Activated naive CD8-positive, alpha-beta T cell (primary cell): ENCODE data around the gene USP10.
A peak's percentile ranks its signal among the peaks of the same experiment; 100 is the strongest.

Source experiments
- H3K27ac Mint-ChIP-seq: one replicate; pipeline ENCODE4 v1.8.0; 2021; ENCODE audit warnings: mixed read lengths
- H3K27me3 Mint-ChIP-seq: one replicate; pipeline ENCODE4 v1.8.0; 2021; ENCODE audit warnings: mixed read lengths
- H3K36me3 Mint-ChIP-seq: one replicate; pipeline ENCODE4 v1.8.0; 2021; ENCODE audit warnings: mixed read lengths
- H3K4me1 Mint-ChIP-seq: one replicate; pipeline ENCODE4 v1.8.0; 2021; ENCODE audit warnings: low read depth, mixed read lengths
- H3K4me3 Mint-ChIP-seq: one replicate; pipeline ENCODE4 v1.8.0; 2021; ENCODE audit warnings: mild to moderate bottlenecking, mixed read lengths
- H3K9me3 Mint-ChIP-seq: one replicate; pipeline ENCODE4 v1.8.0; 2021; ENCODE audit warnings: low read depth, mixed read lengths

USP10 gene

DNA sequence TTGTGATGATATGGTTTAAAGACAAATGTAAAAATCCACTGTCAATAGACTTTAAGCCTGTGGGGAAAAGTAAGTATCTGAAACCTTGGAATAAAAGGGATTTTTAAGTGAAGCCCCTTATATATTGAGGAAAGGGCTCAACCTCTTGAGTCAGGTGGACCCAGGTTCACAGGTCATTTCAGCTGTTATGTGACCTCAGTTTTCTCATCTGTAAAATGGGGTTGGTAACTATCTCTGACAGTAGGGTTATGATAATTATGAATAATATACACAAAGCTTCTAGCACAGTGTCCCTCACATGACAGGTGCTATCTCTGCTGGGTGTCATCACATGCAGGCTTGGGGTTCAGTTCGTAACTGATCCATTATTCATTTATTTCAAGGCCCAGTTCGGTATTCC lies 57.0 kb downstream of the USP10 start:
- H3K4me3 Mint-ChIP-seq = no peak overlapping the region
- H3K36me3 Mint-ChIP-seq = peaks cover 3% of the 10 kb centered on the region
- H3K27me3 Mint-ChIP-seq = no peaks in the 10 kb centered on the region
- H3K27ac Mint-ChIP-seq = no peak overlapping the region
- H3K4me1 Mint-ChIP-seq = peaks cover 73% of the 10 kb centered on the region
- H3K9me3 Mint-ChIP-seq = no peaks in the 10 kb centered on the region

DNA sequence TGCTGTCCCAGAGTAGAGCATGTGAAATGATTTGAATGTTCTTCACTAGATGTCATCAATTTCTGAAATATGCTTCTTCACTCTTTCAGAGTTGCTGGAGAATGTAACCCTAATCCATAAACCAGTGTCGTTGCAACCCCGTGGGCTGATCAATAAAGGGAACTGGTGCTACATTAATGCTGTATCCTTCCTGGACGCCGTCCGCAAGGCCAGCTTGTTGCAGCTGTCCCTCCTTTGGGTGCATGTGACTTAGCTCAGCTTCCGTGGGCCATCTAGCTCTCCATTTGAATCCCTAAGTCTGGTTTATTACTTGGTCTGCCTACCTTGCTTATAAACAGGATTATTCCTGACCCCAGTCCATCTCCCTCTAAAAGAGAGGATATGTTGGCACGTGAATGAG lies 58.8 kb downstream of the USP10 start:
- Mint-ChIP-seq H3K36me3 (peaks cover 5% of the 10 kb centered on the region), H3K27ac (peak overlapping the region; percentile 75), H3K4me3 (peak overlapping the region; percentile 66), H3K4me1 (peaks cover 59% of the 10 kb centered on the region), H3K27me3 (no peaks in the 10 kb centered on the region), H3K9me3 (no peaks in the 10 kb centered on the region)

DNA sequence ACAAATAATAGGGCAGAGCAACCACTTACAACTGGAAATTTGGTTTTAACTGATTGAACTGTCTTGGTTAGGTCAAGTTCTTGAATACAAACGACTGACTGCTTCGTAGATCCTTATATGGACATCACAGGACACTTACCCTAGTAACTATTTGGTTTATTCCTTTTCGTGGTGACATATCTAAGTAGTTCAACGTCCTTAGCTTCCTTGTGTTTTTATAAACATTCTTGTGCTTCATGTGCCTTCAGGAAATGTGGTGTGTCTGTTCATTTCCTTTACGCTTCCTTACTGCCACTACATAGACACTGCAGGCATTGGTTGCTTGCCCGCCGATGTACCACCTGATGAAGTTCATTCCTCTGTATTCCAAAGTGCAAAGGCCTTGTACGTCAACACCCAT lies 59.3 kb downstream of the USP10 start:
- peak overlapping the region; percentile 66 for H3K4me3 Mint-ChIP-seq
- peak overlapping the region; percentile 75 for H3K27ac Mint-ChIP-seq
- H3K27me3 Mint-ChIP-seq = no peaks in the 10 kb centered on the region
- no peaks in the 10 kb centered on the region for H3K9me3 Mint-ChIP-seq
- H3K36me3 Mint-ChIP-seq = peaks cover 8% of the 10 kb centered on the region
- H3K4me1 Mint-ChIP-seq = peaks cover 54% of the 10 kb centered on the region

DNA sequence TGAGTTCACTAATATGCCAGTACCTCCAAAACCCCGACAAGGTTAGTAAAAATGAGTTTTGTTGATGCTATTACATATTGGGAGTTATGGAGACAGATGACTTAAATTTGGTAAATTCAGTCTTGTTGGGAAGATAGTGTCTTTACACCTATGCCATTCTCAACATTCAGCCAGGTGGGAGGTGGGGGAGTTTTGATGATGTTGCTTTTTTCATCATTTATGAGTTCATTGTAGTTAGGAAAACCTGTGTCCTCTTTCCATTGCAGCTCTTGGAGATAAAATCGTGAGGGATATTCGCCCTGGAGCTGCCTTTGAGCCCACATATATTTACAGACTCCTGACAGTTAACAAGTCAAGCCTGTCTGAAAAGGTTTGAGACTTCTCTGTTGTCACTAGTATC lies 60.1 kb downstream of the USP10 start:
- H3K36me3 Mint-ChIP-seq = peaks cover 9% of the 10 kb centered on the region
- no peaks in the 10 kb centered on the region for H3K27me3 Mint-ChIP-seq
- no peak overlapping the region for H3K4me3 Mint-ChIP-seq
- peak overlapping the region; percentile 13 for H3K27ac Mint-ChIP-seq
- H3K9me3 Mint-ChIP-seq = no peaks in the 10 kb centered on the region
- peaks cover 46% of the 10 kb centered on the region for H3K4me1 Mint-ChIP-seq

DNA sequence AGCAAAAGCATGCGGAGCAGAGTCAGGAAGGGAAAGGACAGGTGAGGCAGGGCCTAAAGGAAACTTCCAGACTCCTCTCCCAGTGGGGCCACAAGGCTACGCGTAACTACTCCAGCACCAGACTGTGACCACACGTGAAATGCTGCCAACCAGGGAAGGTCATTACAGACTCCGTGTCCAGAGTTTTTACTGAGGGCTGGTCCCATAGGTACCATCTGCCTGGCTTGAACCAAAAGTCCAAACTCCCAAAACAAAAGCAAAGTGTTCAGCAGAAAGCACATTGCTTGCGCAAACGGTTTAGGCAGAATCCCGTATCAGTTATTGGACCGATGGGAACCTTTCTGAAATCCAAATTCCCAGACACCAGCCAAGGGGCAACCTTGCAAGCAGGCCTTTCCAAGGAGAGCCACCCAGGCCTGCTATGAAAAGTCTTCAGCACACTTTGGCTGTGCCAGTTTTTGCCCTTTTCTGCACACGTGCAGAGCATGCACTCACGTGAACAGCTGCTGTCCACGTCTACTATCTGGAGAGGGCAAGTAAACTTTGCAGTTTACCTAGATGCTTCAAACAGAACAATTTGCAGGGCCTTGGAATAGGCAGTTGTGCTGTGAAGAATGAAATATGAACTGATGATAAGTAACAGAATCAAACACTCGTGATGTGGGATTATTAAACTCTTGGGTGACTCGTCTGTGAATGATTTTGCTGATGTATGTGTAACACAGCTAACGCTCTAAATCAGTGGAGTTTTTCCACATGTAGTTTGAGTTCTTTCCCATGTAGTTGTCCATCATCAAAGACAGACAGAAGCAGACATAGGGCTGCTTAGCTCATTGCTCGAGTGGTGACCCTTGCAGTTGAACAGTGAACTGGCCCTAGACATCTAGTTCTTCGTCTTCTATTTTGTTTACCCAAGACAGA lies 61.9 kb downstream of the USP10 start:
- H3K4me1 Mint-ChIP-seq = peaks cover 52% of the 10 kb centered on the region
- H3K27ac Mint-ChIP-seq = peak overlapping the region; percentile 24

DNA sequence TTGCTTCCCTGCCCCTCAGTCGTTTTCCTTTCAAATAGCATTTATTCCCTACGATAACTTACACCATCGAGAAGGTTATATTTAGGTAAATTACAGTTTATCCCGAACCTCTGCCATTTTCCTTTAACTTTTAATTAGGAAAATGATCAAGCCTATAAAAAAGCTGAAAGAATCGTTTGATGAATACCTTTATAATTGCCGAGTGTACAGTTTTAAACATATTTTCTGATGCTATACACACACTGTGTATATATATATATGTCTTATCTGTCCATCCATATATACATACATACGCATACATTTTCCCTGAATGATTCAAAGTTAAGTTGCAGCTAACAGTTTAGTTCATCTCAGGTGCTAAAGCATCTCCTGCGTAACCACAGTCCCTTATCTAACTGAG lies 63.4 kb downstream of the USP10 start:
- H3K4me1 Mint-ChIP-seq = peaks cover 55% of the 10 kb centered on the region
- no peaks in the 10 kb centered on the region for H3K9me3 Mint-ChIP-seq
- no peaks in the 10 kb centered on the region for H3K27me3 Mint-ChIP-seq
- H3K36me3 Mint-ChIP-seq = peaks cover 19% of the 10 kb centered on the region
- H3K27ac Mint-ChIP-seq = no peak overlapping the region
- H3K4me3 Mint-ChIP-seq = no peak overlapping the region

More for the DNA sequence above, 61.9 kb downstream of the USP10 start:
- H3K9me3 Mint-ChIP-seq = no peaks in the 10 kb centered on the region
- H3K36me3 Mint-ChIP-seq = peaks cover 14% of the 10 kb centered on the region
- H3K4me3 Mint-ChIP-seq = no peak overlapping the region
- H3K27me3 Mint-ChIP-seq = no peaks in the 10 kb centered on the region

DNA sequence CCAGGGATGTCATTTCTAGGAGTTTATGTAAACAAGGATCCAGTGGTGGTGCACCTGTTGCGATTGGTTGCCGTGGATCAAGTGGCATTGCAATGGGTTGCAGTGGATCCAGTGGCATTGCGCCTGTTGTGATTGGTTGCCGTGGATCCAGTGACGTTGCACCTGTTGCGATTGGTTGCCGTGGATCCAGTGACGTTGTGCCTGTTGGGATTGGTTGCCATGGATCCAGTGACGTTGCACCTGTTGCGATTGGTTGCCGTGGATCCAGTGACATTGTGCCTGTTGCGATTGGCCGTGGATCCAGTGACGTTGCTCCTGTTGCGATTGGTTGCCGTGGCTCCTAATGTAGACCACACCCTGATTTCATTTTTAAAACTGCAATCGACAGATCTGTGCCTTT lies 63.8 kb downstream of the USP10 start:
- Mint-ChIP-seq H3K4me3 (no peak overlapping the region), H3K27ac (no peak overlapping the region), H3K27me3 (no peaks in the 10 kb centered on the region), H3K4me1 (peaks cover 55% of the 10 kb centered on the region), H3K36me3 (peaks cover 20% of the 10 kb centered on the region), H3K9me3 (no peaks in the 10 kb centered on the region)

DNA sequence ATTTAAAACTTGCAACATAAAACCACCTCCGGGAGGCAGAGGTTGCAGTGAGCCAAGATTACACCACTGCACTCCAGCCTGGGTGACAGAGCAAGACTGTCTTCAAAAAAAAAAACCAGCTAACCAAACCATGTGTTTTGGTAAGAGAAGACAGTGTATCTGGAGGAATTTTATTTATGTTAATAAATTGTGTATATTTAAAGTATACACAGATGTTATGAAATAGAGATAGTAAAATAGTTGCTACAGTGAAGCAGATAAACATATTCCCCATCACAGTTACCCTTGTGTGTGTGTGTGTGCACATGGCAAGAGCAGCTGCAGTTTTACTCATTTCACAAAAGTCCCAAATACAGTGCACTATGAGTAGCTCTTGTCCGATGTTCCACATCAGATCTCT lies 65.2 kb downstream of the USP10 start:
- Mint-ChIP-seq H3K9me3 (no peaks in the 10 kb centered on the region), H3K36me3 (peaks cover 29% of the 10 kb centered on the region), H3K4me1 (peaks cover 53% of the 10 kb centered on the region), H3K27ac (peak overlapping the region; percentile 83), H3K4me3 (no peak overlapping the region), H3K27me3 (no peaks in the 10 kb centered on the region)

DNA sequence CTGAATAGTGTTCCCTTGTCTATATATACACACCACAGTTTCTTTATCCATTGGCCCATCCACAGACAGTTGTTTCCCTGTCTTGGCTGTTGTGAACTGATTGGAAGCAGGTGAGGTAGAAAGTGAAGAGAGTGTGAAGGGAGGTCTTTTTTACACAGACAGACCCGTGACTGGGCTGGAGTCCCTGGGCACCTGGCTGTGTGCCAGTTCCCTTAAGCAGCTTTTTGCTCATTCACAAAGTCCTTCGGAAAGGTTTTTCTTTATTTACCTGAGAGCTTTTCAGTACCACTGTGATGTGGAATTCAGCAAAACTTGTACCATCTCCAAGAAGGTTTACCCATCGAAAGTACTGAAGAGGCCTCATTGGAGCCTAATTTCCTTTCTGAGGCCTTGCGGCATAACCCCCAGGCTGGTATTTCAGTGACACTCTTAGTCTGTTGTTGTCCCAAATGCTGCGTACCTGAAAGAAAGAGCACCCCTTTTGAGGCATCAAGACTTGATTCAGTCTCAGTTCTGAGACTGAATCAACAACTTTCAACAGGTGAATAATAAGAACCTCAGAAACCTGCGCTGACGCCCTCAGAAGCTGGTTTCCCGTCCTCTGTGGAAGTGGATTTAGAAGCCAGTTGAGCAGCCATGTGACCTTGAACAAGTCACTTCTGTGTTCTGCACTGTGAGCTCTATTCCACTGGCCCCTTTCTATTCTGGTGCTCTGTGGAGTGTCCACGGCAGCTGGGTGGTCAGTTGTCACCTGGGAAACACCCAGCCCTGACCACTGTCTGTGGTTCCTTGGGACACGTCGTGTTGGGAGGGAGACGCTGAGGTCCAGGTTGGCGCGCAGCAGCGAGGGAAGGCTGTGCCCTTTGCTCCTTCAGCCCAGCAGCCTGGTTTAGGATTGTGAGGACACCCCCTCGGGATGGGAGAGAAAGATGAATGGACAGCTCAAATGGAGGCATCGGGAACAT lies 66.1 kb downstream of the USP10 start:
- Mint-ChIP-seq H3K27ac (peak overlapping the region; percentile 83), H3K9me3 (no peaks in the 10 kb centered on the region), H3K4me1 (peaks cover 49% of the 10 kb centered on the region), H3K36me3 (peaks cover 29% of the 10 kb centered on the region), H3K4me3 (peak overlapping the region; percentile 44), H3K27me3 (no peaks in the 10 kb centered on the region)

DNA sequence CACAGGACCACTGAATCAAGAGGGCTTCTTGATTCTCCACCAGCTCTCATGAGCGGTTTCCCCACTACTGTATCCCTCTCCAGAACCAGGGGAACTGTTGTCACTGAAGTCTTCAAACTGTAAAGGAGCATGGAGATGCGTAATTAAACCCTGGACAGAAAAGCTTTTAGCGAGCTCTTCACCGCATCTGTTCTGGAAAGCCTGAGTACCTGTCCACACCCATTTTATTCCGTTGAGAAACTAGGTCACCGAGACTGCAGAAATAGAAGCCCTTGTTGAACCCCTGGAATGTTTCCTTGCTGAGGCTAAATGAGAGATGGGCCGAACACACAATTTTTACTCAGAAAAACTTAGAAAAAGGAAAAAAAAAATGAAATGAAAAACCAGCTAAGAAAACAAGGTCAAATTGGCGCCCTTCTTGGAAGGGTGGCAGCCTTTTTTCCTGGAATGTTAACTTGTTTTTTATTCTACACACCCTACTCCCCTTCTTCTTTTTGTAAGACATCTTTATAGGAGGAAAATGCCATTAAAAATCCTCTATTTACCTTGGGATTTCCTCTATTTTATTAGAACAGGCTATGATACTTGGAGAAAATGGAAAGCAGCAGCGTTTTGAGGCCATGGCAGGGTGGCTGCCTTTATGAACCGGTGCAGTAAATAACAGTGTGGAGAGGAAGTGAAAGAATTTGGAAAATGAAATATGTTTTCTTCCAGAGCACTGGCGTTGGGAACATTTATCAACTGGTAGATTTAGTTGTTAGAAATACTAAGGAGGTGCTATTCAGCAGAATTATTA lies 67.4 kb downstream of the USP10 start:
- Mint-ChIP-seq H3K4me3 (peak overlapping the region; percentile 35), H3K27me3 (no peaks in the 10 kb centered on the region), H3K9me3 (no peaks in the 10 kb centered on the region), H3K4me1 (peaks cover 47% of the 10 kb centered on the region), H3K27ac (peak overlapping the region; percentile 51), H3K36me3 (peaks cover 27% of the 10 kb centered on the region)

DNA sequence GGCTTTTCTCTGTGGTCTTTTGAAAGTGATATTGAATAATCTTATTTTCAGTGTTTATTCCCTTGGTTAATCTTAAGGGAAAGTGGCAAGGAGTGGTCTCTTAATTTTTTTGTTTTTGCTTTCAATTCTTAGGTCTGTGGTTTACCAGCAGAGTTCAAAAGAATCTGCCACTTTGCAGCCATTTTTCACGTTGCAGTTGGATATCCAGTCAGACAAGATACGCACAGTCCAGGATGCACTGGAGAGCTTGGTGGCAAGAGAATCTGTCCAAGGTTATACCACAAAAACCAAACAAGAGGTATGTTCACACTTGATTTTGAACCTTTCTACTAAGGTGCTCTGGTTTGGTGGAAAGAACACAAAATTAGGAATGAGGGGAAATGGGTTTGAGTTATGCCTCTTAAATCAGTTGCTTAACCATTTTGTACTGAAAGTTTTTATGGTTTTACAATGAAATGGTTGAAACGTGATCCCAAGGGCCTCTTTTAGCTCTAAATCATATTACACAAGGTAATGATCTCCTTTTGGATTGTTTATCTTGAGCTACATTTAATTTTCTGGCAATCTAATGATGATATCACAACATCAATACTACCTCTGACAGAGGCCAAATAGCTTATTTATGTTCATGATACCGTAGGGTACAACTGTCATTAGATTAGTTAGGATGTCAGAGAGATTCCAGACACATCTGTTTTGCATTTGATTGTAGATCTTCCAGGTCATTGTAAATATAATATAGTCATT lies 68.4 kb downstream of the USP10 start:
- peak overlapping the region; percentile 72 for H3K27ac Mint-ChIP-seq
- H3K27me3 Mint-ChIP-seq = no peaks in the 10 kb centered on the region
- peak overlapping the region; percentile 39 for H3K4me3 Mint-ChIP-seq
- peaks cover 47% of the 10 kb centered on the region for H3K4me1 Mint-ChIP-seq
- H3K36me3 Mint-ChIP-seq = peaks cover 27% of the 10 kb centered on the region
- H3K9me3 Mint-ChIP-seq = no peaks in the 10 kb centered on the region

DNA sequence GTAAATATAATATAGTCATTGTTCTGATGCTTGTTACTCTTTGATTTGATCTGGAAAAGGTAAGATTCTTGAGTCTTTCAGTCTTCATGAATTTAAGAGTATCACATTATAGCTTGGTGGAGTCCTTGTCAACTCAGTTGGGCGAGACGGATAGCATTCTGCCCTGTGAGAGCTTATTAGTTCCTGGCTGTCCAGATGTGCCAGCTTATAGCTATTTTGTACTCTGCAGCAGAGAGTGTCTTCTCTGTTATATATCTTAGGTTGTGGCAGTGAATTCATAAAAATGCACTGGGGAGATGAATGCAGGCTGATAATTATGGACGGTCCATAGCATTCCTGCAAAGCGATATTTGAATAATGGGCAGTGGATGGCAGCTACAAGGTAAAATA lies 69.0 kb downstream of the USP10 start:
- Mint-ChIP-seq H3K36me3 (peaks cover 27% of the 10 kb centered on the region), H3K4me3 (peak overlapping the region; percentile 9), H3K27me3 (no peaks in the 10 kb centered on the region), H3K4me1 (peaks cover 47% of the 10 kb centered on the region), H3K9me3 (no peaks in the 10 kb centered on the region), H3K27ac (peak overlapping the region; percentile 55)

DNA sequence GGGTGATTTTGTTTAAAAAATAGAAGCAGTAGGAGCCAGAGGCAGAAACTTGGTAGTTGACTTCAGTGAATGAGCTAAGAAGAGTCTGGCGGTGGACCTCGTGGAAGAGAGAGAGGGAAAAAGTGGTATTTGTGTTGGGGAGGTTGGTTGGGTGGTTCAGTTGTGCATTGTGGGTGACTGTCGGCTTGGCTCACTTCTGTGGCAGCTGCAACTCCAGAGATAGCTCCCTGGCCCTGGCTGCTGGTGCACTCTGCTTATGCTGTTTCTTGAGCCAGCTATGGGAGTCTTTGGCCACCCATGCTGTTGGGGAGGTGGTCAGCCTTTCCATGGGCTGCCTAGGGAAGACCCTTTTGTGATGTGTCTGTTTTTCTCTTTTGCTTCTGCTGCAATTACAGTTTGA lies 69.6 kb downstream of the USP10 start:
- Mint-ChIP-seq H3K9me3 (no peaks in the 10 kb centered on the region), H3K27me3 (no peaks in the 10 kb centered on the region), H3K27ac (peak overlapping the region; percentile 55), H3K4me3 (no peak overlapping the region), H3K4me1 (peaks cover 47% of the 10 kb centered on the region), H3K36me3 (peaks cover 23% of the 10 kb centered on the region)

DNA sequence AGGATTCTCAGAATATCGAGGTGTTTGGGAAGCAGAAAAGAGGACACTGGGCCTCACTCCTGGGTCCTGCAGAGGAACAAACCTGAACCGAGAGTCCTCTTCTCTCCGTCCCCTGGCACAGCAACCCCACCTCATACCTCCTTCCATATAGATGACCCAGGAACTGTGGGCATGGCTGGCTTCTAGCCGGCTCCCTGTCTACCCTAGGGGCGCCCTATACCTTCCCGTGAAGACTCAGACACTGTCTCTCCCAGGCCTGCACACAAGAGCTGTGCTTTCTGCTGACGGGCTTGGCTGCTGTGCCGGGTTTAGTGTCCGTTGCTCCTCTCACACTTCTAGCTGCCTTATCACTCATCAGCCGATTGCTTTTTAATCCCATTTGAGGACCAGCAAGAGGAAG lies 73.5 kb downstream of the USP10 start:
- Mint-ChIP-seq H3K27ac (no peak overlapping the region), H3K9me3 (no peaks in the 10 kb centered on the region), H3K4me1 (peaks cover 14% of the 10 kb centered on the region), H3K4me3 (no peak overlapping the region), H3K27me3 (no peaks in the 10 kb centered on the region), H3K36me3 (peaks cover 20% of the 10 kb centered on the region)
